H9 (cell line): Measurements from ENCODE around the gene NENF. TPM values are rescaled to one million over a fixed set of nuclear protein-coding genes. Genes with fewer than 3 reads are reported as not detected.

ENCODE experiments used
- DNase-seq: peaks from one replicate; pipeline ENCODE4 v3.0.0-alpha.2; 2017
- H2AFZ ChIP-seq: one replicate; pipeline ENCODE4 v1.6.1; 2013; ENCODE audit warnings: mild to moderate bottlenecking, low read length, control low read depth, moderate library complexity
- H2AK5ac ChIP-seq: 2 replicates; pipeline ENCODE4 v1.6.1; 2013; ENCODE audit warnings: low read length, control low read depth, mixed read lengths; ENCODE audit not compliant: insufficient read length
- H2BK120ac ChIP-seq: one replicate; pipeline ENCODE4 v1.6.1; 2013; ENCODE audit warnings: low read depth, mild to moderate bottlenecking, low read length, control low read depth, inconsistent platforms; ENCODE audit not compliant: poor library complexity, severe bottlenecking
- H2BK12ac ChIP-seq: 2 replicates; pipeline ENCODE4 v1.6.1; 2013; ENCODE audit warnings: low read length, control low read depth, mixed read lengths, low read depth; ENCODE audit not compliant: insufficient read length
- H2BK15ac ChIP-seq: 2 replicates; pipeline ENCODE4 v1.6.1; 2013; ENCODE audit warnings: low read depth, low read length, control low read depth
- H2BK20ac ChIP-seq: one replicate; pipeline ENCODE4 v1.6.1; 2013; ENCODE audit warnings: low read depth, mild to moderate bottlenecking, low read length, control low read depth, inconsistent platforms; ENCODE audit not compliant: poor library complexity, severe bottlenecking
- H2BK5ac ChIP-seq: 2 replicates; pipeline ENCODE4 v1.6.1; 2013; ENCODE audit warnings: low read length, control low read depth, mixed read lengths; ENCODE audit not compliant: insufficient read length
- H3K14ac ChIP-seq: 2 replicates; pipeline ENCODE4 v1.6.1; 2013; ENCODE audit warnings: low read length, control low read depth; ENCODE audit not compliant: insufficient read depth
- H3K18ac ChIP-seq: 2 replicates; pipeline ENCODE4 v1.6.1; 2013; ENCODE audit warnings: low read depth, mild to moderate bottlenecking, mixed read lengths, low read length, control low read depth; ENCODE audit not compliant: insufficient read length
- H3K23ac ChIP-seq: 2 replicates; pipeline ENCODE4 v1.6.1; 2013; ENCODE audit warnings: low read length, control low read depth, mixed read lengths, low read depth; ENCODE audit not compliant: insufficient read length
- H3K23me2 ChIP-seq: 2 replicates; pipeline ENCODE4 v1.6.1; 2013; ENCODE audit warnings: low read depth, mild to moderate bottlenecking, mixed read lengths, low read length, control low read depth; ENCODE audit not compliant: insufficient read length, poor library complexity, severe bottlenecking
- H3K27ac ChIP-seq: 2 replicates; pipeline ENCODE4 v1.5.1; 2013; ENCODE audit warnings: low read length, control low read depth, mixed read lengths, low read depth; ENCODE audit not compliant: insufficient read length
- H3K27me3 ChIP-seq: 2 replicates; pipeline ENCODE4 v1.6.1; 2013; ENCODE audit warnings: low read length, control low read depth, inconsistent platforms; ENCODE audit not compliant: insufficient read depth
- H3K4ac ChIP-seq: 2 replicates; pipeline ENCODE4 v1.6.1; 2013; ENCODE audit warnings: low read depth, mild to moderate bottlenecking, control low read depth, inconsistent platforms, low read length, moderate library complexity
- H3K4me1 ChIP-seq: 2 replicates; pipeline ENCODE4 v1.6.1; 2013; ENCODE audit warnings: low read length, control low read depth, inconsistent platforms; ENCODE audit not compliant: insufficient read depth
- H3K4me2 ChIP-seq: 2 replicates; pipeline ENCODE4 v1.6.1; 2013; ENCODE audit warnings: low read length, control low read depth, mixed read lengths; ENCODE audit not compliant: insufficient read length, insufficient read depth
- H3K56ac ChIP-seq: 2 replicates; pipeline ENCODE4 v1.6.1; 2013; ENCODE audit warnings: low read depth, mild to moderate bottlenecking, mixed read lengths, low read length, control low read depth; ENCODE audit not compliant: insufficient read length
- H3K79me1 ChIP-seq: 2 replicates; pipeline ENCODE4 v1.6.1; 2013; ENCODE audit warnings: low read depth, mild to moderate bottlenecking, moderate library complexity, low read length, control low read depth, inconsistent platforms; ENCODE audit not compliant: insufficient read depth, poor library complexity, severe bottlenecking
- H3K79me2 ChIP-seq: 2 replicates; pipeline ENCODE4 v1.6.1; 2013; ENCODE audit warnings: low read length, control low read depth, inconsistent platforms; ENCODE audit not compliant: insufficient read depth
- H3K9ac ChIP-seq: 2 replicates; pipeline ENCODE4 v1.6.1; 2013; ENCODE audit warnings: low read length, control low read depth, mixed read lengths; ENCODE audit not compliant: insufficient read length; ENCODE audit errors: extremely low read depth
- H3K9me3 ChIP-seq: one replicate; pipeline ENCODE4 v1.6.1; 2013; ENCODE audit warnings: low read depth, low read length, inconsistent platforms; ENCODE audit not compliant: control insufficient read depth
- H3T11ph ChIP-seq: one replicate; pipeline ENCODE4 v1.6.1; 2013; ENCODE audit warnings: mild to moderate bottlenecking, low read length, control low read depth, inconsistent platforms
- H4K20me1 ChIP-seq: one replicate; pipeline ENCODE4 v1.6.1; 2013; ENCODE audit not compliant: control insufficient read depth, insufficient read length, insufficient read depth
- H4K5ac ChIP-seq: 2 replicates; pipeline ENCODE4 v1.6.1; 2013; ENCODE audit warnings: low read depth, mild to moderate bottlenecking, mixed read lengths, low read length, control low read depth; ENCODE audit not compliant: insufficient read length
- H4K8ac ChIP-seq: replicated peaks from 2 replicates; pipeline ENCODE4 v1.6.1; 2013; ENCODE audit warnings: low read length, control low read depth, mixed read lengths, low read depth; ENCODE audit not compliant: insufficient read length
- H4K91ac ChIP-seq: 2 replicates; pipeline ENCODE4 v1.6.1; 2013; ENCODE audit warnings: low read depth, mild to moderate bottlenecking, moderate library complexity, mixed read lengths, low read length, control low read depth; ENCODE audit not compliant: insufficient read length
- H3K27ac Mint-ChIP-seq, 3 experiments: 2 replicates in 2 of 3; 3 replicates in 1 of 3; pipeline ENCODE4 v1.8.0; 2020 to 2021; ENCODE audit warnings: mixed read lengths in 3 of 3, mild to moderate bottlenecking in 1 of 3, moderate library complexity in 1 of 3
- H3K27me3 Mint-ChIP-seq: 2 replicates; pipeline ENCODE4 v1.8.0; 2021; ENCODE audit warnings: low read depth, mild to moderate bottlenecking, moderate library complexity, mixed read lengths
- H3K36me3 Mint-ChIP-seq, 3 experiments: 2 replicates in 2 of 3; 3 replicates in 1 of 3; pipeline ENCODE4 v1.8.0; 2020 to 2021; ENCODE audit warnings: low read depth in 3 of 3, mixed read lengths in 3 of 3; ENCODE audit not compliant: insufficient read depth in 1 of 3
- H3K4me1 Mint-ChIP-seq, 2 experiments: 2 replicates each; pipeline ENCODE4 v1.8.0; 2020; ENCODE audit warnings: mixed read lengths in 2 of 2
- H3K4me3 Mint-ChIP-seq, 2 experiments: 2 replicates in 1 of 2; 3 replicates in 1 of 2; pipeline ENCODE4 v1.8.0; 2020 to 2021; ENCODE audit warnings: mild to moderate bottlenecking in 2 of 2, mixed read lengths in 2 of 2, moderate library complexity in 1 of 2
- H3K9me3 Mint-ChIP-seq, 2 experiments: 2 replicates in 1 of 2; 3 replicates in 1 of 2; pipeline ENCODE4 v1.8.0; 2020; ENCODE audit warnings: mild to moderate bottlenecking in 2 of 2, mixed read lengths in 2 of 2, moderate library complexity in 1 of 2
- CTCF ChIP-seq: fragments of 200-600 bp; sonication (generic); conservative IDR thresholded peaks from 3 replicates; pipeline ENCODE4 v1.8.0; 2021; ENCODE audit warnings: antibody characterized with exemption, mild to moderate bottlenecking
- WGBS: extraction: QIAGEN DNeasy Blood & Tissue Kit; methylation state at CpG from one replicate; pipeline ENCODE4 v1.1.7; 2013; ENCODE audit warnings: missing lambda C conversion rate, low lambda C conversion rate, mixed read lengths; ENCODE audit not compliant: insufficient read length; ENCODE audit errors: extremely low coverage; 5-methylcytosine and 5-hydroxymethylcytosine counted together
- total RNA-seq: library from RNA; stranded (reverse); gene quantifications from 2 replicates; pipeline ENCODE4 v1.2.1, GENCODE V29; 2021

The NENF gene
- total RNA-seq, 1 experiment from 2014 or later = 28.3 TPM

DNA sequence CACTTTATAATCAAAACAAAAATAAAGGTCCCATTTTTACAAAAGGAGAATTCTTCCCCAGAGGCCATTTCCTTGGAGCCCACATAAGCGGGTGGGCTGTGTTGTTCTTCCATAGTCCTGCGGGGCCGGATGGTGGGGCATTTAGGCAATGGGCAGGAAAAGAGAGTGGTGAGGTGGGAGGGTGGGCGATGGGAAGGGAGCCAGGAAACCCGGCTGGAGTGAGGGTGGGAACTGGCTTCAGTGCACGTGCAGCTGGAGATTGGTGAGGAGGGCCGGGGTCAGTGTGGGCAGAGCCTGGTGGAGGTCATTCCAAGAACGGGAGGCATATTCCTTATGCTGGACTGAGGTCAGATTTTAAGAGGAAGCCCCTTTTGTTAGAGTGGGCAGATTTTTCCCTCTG lies 13.6 kb downstream of the NENF start:
- no peak overlapping the region for H3K9ac ChIP-seq
- TF ChIP-seq CTCF = no peak
- H4K91ac ChIP-seq = no peak overlapping the region
- H4K20me1 ChIP-seq = no peaks in the 10 kb centered on the region
- no peak overlapping the region for H3K27ac ChIP-seq
- H3K9me3 Mint-ChIP-seq = no peaks in the 10 kb centered on the region
- H3T11ph ChIP-seq = no peak overlapping the region
- H3K4me1 ChIP-seq = no peaks in the 10 kb centered on the region
- no peak overlapping the region for H3K27ac Mint-ChIP-seq
- H4K8ac ChIP-seq = no peak overlapping the region
- no peak overlapping the region for H2BK120ac ChIP-seq
- H3K4me2 ChIP-seq = no peak overlapping the region
- H3K36me3 Mint-ChIP-seq = peaks cover 2 to 17% (median 8%) of the 10 kb centered on the region in 3 experiments; a peak in 4 of 7 replicates
- H3K4me1 Mint-ChIP-seq = no peaks in the 10 kb centered on the region
- no peak overlapping the region for H3K23ac ChIP-seq
- H2AK5ac ChIP-seq = no peak overlapping the region
- H2BK20ac ChIP-seq = no peak overlapping the region
- H3K4me3 Mint-ChIP-seq = no peak overlapping the region
- H3K79me2 ChIP-seq = no peaks in the 10 kb centered on the region
- no peaks in the 10 kb centered on the region for H3K79me1 ChIP-seq
- no peak overlapping the region for H2BK5ac ChIP-seq
- DNase-seq = no peak
- H3K18ac ChIP-seq = no peak overlapping the region
- no peak overlapping the region for H2BK12ac ChIP-seq
- no peak overlapping the region for H3K56ac ChIP-seq
- H3K27me3 ChIP-seq = no peaks in the 10 kb centered on the region
- no peak overlapping the region for H3K4ac ChIP-seq
- H3K27me3 Mint-ChIP-seq = no peaks in the 10 kb centered on the region
- H2AFZ ChIP-seq = no peak overlapping the region
- H4K5ac ChIP-seq = no peak overlapping the region
- no peak overlapping the region for H3K14ac ChIP-seq
- no CpG with 5 or more reads among the region's 8 CpGs for WGBS
- H2BK15ac ChIP-seq = no peak overlapping the region
- no peaks in the 10 kb centered on the region for H3K9me3 ChIP-seq
- H3K23me2 ChIP-seq = no peaks in the 10 kb centered on the region
